Thyroid gland (tissue), 4 donors: ENCODE results near the gene MTF2. TPM values are rescaled to one million over a fixed set of nuclear protein-coding genes. Genes with fewer than 3 reads are reported as not detected.
A peak's percentile ranks its signal among the peaks of the same experiment; 100 is the strongest.

ENCODE experiments used
- DNase-seq, 2 donors: peaks; one replicate each; pipeline ENCODE4 v3.0.0-alpha.2; 2019
- H3K27ac ChIP-seq, 3 donors: fragments of 200-600 bp; sonication (generic); 1 replicate in 2 of 3; 2 replicates in 1 of 3; pipeline ENCODE4 v1.5.1; 2016 to 2019; ENCODE audit warnings: mild to moderate bottlenecking in 1 of 3, moderate library complexity in 1 of 3
- H3K27me3 ChIP-seq: fragments of 200-600 bp; sonication (generic); one replicate; pipeline ENCODE4 v1.5.1; 2019
- H3K36me3 ChIP-seq, 2 donors: fragments of 200-600 bp; sonication (generic); one replicate each; pipeline ENCODE4 v1.5.1; 2016 to 2019
- H3K4me1 ChIP-seq, 2 donors: fragments of 200-600 bp; sonication (generic); one replicate each; pipeline ENCODE4 v1.5.1; 2017 to 2019
- H3K4me3 ChIP-seq, 3 donors: fragments of 200-600 bp; sonication (generic); replicated peaks in 1 of 3; 1 replicate in 2 of 3; 2 replicates in 1 of 3; pipeline ENCODE4 v1.5.1; 2016; ENCODE audit warnings: mild to moderate bottlenecking in 1 of 3
- H3K9me3 ChIP-seq: fragments of 200-600 bp; sonication (generic); one replicate; pipeline ENCODE4 v1.5.1; 2017
- CTCF ChIP-seq, 6 experiments: fragments of 200-600 bp in 3 of 6; fragments of 450-650 bp in 3 of 6; sonication (generic) in 3 of 6; IDR thresholded peaks; one replicate each; pipeline ENCODE4 v1.5.1; 2016 to 2019; ENCODE audit warnings: antibody characterized with exemption in 6 of 6, mild to moderate bottlenecking in 2 of 6, inconsistent platforms in 1 of 6, moderate library complexity in 1 of 6
- POLR2A ChIP-seq, 2 donors: fragments of 450-650 bp; IDR thresholded peaks; one replicate each; pipeline ENCODE4 v1.6.1; 2017; ENCODE audit warnings: antibody characterized with exemption in 2 of 2, mild to moderate bottlenecking in 2 of 2, moderate library complexity in 1 of 2
- WGBS, 2 donors: methylation state at CpG; one replicate each; pipeline ENCODE4 v1.1.5; 2017; 5-methylcytosine and 5-hydroxymethylcytosine counted together
- intact Hi-C: fragments of 100-400 bp; cut with DNase I; formaldehyde crosslinking; loops from one replicate; pipeline ENCODE4 v1.15.1; 2023
- total RNA-seq, 4 donors: library from RNA; depleted of rRNA; stranded (reverse); fragments of >200 nt; gene quantifications; one replicate each; pipeline ENCODE4 v1.2.3, GENCODE V29; 2016

The MTF2 gene
- total RNA-seq, 4 donors from 2014 or later, result 29.2 to 59.8 (median 35.0) TPM

- Histone ChIP-seq H3K27me3 (no peaks in the 10 kb centered on the region), H3K4me1 (peaks cover 10 to 17% of the 10 kb centered on the region in 2 donors), H3K36me3 (peaks cover 0 to 4% of the 10 kb centered on the region in 2 donors), H3K9me3 (no peaks in the 10 kb centered on the region), H3K27ac (no peak overlapping the region), H3K4me3 (no peak overlapping the region)
- no peak for DNase-seq
- TF ChIP-seq CTCF (IDR thresholded peaks at IDR 0.05) (no peak), POLR2A (IDR thresholded peaks at IDR 0.05) (no peak)
- intact Hi-C loops, result no loop called here
Observed at GRCh38 chr1:93081716-93082115, 2.6 kb downstream of the MTF2 start.

- H3K9me3 ChIP-seq, result no peaks in the 10 kb centered on the region
- 89 to 91% methylated on average over 3 of the region's 3 CpGs for WGBS, 2 donors
- no peak for TF ChIP-seq CTCF (IDR thresholded peaks at IDR 0.05)
- TF ChIP-seq POLR2A (IDR thresholded peaks at IDR 0.05), result no peak
- H3K4me3 ChIP-seq, result no peak overlapping the region
- peak in 1 of 2 donors; percentile 7 for DNase-seq
- no peaks in the 10 kb centered on the region for H3K27me3 ChIP-seq
- intact Hi-C loops, result no loop called here
- H3K27ac ChIP-seq, result no peak overlapping the region
- peaks cover 0 to 4% of the 10 kb centered on the region in 2 donors for H3K36me3 ChIP-seq
- peaks cover 10 to 17% of the 10 kb centered on the region in 2 donors for H3K4me1 ChIP-seq
Observed at GRCh38 chr1:93082313-93082712, 3.2 kb downstream of the MTF2 start.

GRCh38 chr1:93083979-93084378 is 4.9 kb downstream of the MTF2 start:
- H3K4me1 ChIP-seq, result peaks cover 7 to 17% of the 10 kb centered on the region in 2 donors
- TF ChIP-seq POLR2A (IDR thresholded peaks at IDR 0.05) (no peak), CTCF (IDR thresholded peaks at IDR 0.05) (no peak)
- H3K4me3 ChIP-seq, result no peak overlapping the region
- no peak overlapping the region for H3K27ac ChIP-seq
- H3K27me3 ChIP-seq, result no peaks in the 10 kb centered on the region
- peaks cover 0 to 4% of the 10 kb centered on the region in 2 donors for H3K36me3 ChIP-seq
- DNase-seq, result no peak
- 97 to 98% methylated on average over 2 of the region's 2 CpGs for WGBS, 2 donors
- H3K9me3 ChIP-seq, result no peaks in the 10 kb centered on the region
- intact Hi-C loops, result no loop called here

- no peaks in the 10 kb centered on the region for H3K27me3 ChIP-seq
- H3K36me3 ChIP-seq, result peaks cover 0 to 4% of the 10 kb centered on the region in 2 donors
- H3K4me3 ChIP-seq, result no peak overlapping the region
- no peak for DNase-seq
- WGBS, 2 donors, result 83 to 90% methylated on average over 2 of the region's 2 CpGs
- no peaks in the 10 kb centered on the region for H3K9me3 ChIP-seq
- intact Hi-C loops, result no loop called here
- no peak overlapping the region for H3K27ac ChIP-seq
- TF ChIP-seq POLR2A (IDR thresholded peaks at IDR 0.05) (no peak), CTCF (IDR thresholded peaks at IDR 0.05) (no peak)
- peaks cover 0 to 5% of the 10 kb centered on the region in 2 donors for H3K4me1 ChIP-seq
Observed at GRCh38 chr1:93087532-93087931, 8.4 kb downstream of the MTF2 start.

- DNase-seq, result no peak
- H3K9me3 ChIP-seq, result no peaks in the 10 kb centered on the region
- intact Hi-C loops, result no loop called here
- H3K36me3 ChIP-seq, result no peaks in the 10 kb centered on the region
- no peaks in the 10 kb centered on the region for H3K27me3 ChIP-seq
- WGBS, 2 donors, result 91 to 95% methylated on average over 2 of the region's 2 CpGs
- TF ChIP-seq POLR2A (IDR thresholded peaks at IDR 0.05) (no peak), CTCF (IDR thresholded peaks at IDR 0.05) (no peak)
- no peaks in the 10 kb centered on the region for H3K4me1 ChIP-seq
- H3K4me3 ChIP-seq, result no peak overlapping the region
- H3K27ac ChIP-seq, result no peak overlapping the region
Observed at GRCh38 chr1:93093332-93094006, 14.4 kb downstream of the MTF2 start.
